GM23338 (cell line): ENCODE data around the gene GOLGA7B.

ENCODE experiments used
- CTCF ChIP-seq, 2 experiments: fragments of 200-600 bp in 1 of 2; sonication (generic) in 1 of 2; conservative IDR thresholded peaks; 2 replicates each; pipeline versions ENCODE4 v1.5.1 to v1.6.1; 2016 to 2017; ENCODE audit warnings: antibody characterized with exemption in 2 of 2, low read depth in 2 of 2, mild to moderate bottlenecking in 2 of 2, moderate library complexity in 1 of 2
- EZH2 ChIP-seq: fragments of 200-600 bp; sonication (generic); IDR thresholded peaks from one replicate; pipeline ENCODE4 v1.8.0; 2017; ENCODE audit warnings: antibody characterized with exemption, mild to moderate bottlenecking, low read depth; ENCODE audit not compliant: unreplicated experiment
- EZH2phosphoT487 ChIP-seq: fragments of 200-600 bp; sonication (generic); IDR thresholded peaks from one replicate; pipeline ENCODE4 v1.8.1; 2018; ENCODE audit warnings: antibody characterized with exemption; ENCODE audit not compliant: unreplicated experiment
- POLR2AphosphoS5 ChIP-seq: IDR thresholded peaks from 2 replicates; pipeline ENCODE4 v1.6.1; 2016; ENCODE audit warnings: antibody characterized with exemption, low read depth
- REST ChIP-seq: IDR thresholded peaks from one replicate; pipeline ENCODE4 v1.6.1; 2018; ENCODE audit warnings: antibody characterized with exemption; ENCODE audit not compliant: unreplicated experiment

- no peak for TF ChIP-seq CTCF (conservative IDR thresholded peaks at IDR 0.05; ENCODE audit: low read depth in 2 of 2)
- TF ChIP-seq POLR2AphosphoS5: no peak
- TF ChIP-seq EZH2phosphoT487: no peak
- no peak for TF ChIP-seq EZH2
- TF ChIP-seq REST: no peak
Observed at GRCh38 chr10:97813311-97813710, 36.3 kb upstream of the GOLGA7B start.
